Measurements from ENCODE around the gene PTH2R. TPM values are rescaled to one million over a fixed set of nuclear protein-coding genes. Genes with fewer than 3 reads are reported as not detected.

Gene PTH2R
- total and polyA plus RNA-seq, 9 of the 15 experiments (the other 6 are each of a cell fraction or from before 2014, with no cell fraction given), result 2.7 to 8.8 (median 4.2) TPM

DNA sequence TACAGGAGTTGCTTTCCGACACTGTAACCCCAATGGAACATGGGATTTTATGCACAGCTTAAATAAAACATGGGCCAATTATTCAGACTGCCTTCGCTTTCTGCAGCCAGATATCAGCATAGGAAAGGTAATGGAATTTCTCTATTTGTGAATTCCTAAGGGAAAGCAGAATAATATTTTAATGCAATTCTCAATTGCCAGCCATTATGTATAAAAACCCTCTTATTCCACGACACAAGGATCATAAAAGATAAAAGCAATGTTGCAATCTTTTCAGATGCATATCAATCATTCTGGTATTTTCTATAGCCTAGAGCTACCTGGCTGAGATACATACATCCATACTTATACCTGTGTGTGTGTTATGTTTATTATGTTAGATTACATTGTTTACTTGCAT, 31.2 kb downstream of the PTH2R start (continued):
- no peak for TF ChIP-seq CHD7 (IDR thresholded peaks at IDR 0.05; ENCODE audit: low read depth, low read length)
